ENCODE measurements around the gene DOCK3.
"Not testable (repeated sequence)": the region's sequence is repeated elsewhere in the genome, so short reads cannot be mapped to it uniquely, and the experiment has no call there.

DOCK3 gene

GRCh38 chr3:50983887-50984286 lies 309.2 kb downstream of the DOCK3 start:
- DNase-seq (ENCODE audit: low read depth) = no peak

GRCh38 chr3:50985893-50986292 lies 311.2 kb downstream of the DOCK3 start:
- DNase-seq (ENCODE audit: low read depth) = no peak

- DNase-seq (ENCODE audit: low read depth) = no peak
Observed at GRCh38 chr3:50986726-50987125, 312.0 kb downstream of the DOCK3 start.

GRCh38 chr3:50994537-50994936 lies 319.8 kb downstream of the DOCK3 start:
- no peak for DNase-seq (ENCODE audit: low read depth)

GRCh38 chr3:50995085-50995824 lies 320.5 kb downstream of the DOCK3 start:
- DNase-seq (ENCODE audit: low read depth) = no peak

GRCh38 chr3:51002495-51002894 lies 327.8 kb downstream of the DOCK3 start:
- no peak for DNase-seq (ENCODE audit: low read depth)

GRCh38 chr3:51004235-51004634 lies 329.5 kb downstream of the DOCK3 start:
- DNase-seq (ENCODE audit: low read depth) = no peak

GRCh38 chr3:51024121-51024520 lies 349.4 kb downstream of the DOCK3 start:
- no peak for DNase-seq (ENCODE audit: low read depth)

- DNase-seq (ENCODE audit: low read depth) = peak; percentile 54
Observed at GRCh38 chr3:51024765-51025632, 350.3 kb downstream of the DOCK3 start.

- DNase-seq (ENCODE audit: low read depth) = no peak
Observed at GRCh38 chr3:51031666-51032065, 356.9 kb downstream of the DOCK3 start.

- no peak for DNase-seq (ENCODE audit: low read depth)
Observed at GRCh38 chr3:51035630-51036029, 360.9 kb downstream of the DOCK3 start.

GRCh38 chr3:51044982-51045381 lies 370.3 kb downstream of the DOCK3 start:
- no peak for DNase-seq (ENCODE audit: low read depth)

- DNase-seq (ENCODE audit: low read depth) = no peak
Observed at GRCh38 chr3:51052562-51052961, 377.8 kb downstream of the DOCK3 start.

GRCh38 chr3:51057121-51057520 lies 382.4 kb downstream of the DOCK3 start:
- DNase-seq (ENCODE audit: low read depth) = no peak

GRCh38 chr3:51063053-51063452 lies 388.3 kb downstream of the DOCK3 start:
- no peak for DNase-seq (ENCODE audit: low read depth)

- DNase-seq (ENCODE audit: low read depth) = no peak
Observed at GRCh38 chr3:51075221-51075775, 400.6 kb downstream of the DOCK3 start.

- no peak for DNase-seq (ENCODE audit: low read depth)
Observed at GRCh38 chr3:51082363-51082762, 407.6 kb downstream of the DOCK3 start.

- DNase-seq (ENCODE audit: low read depth) = no peak
Observed at GRCh38 chr3:51083490-51083889, 408.8 kb downstream of the DOCK3 start.

GRCh38 chr3:51092141-51092540 lies 417.4 kb downstream of the DOCK3 start:
- not testable (repeated sequence) for DNase-seq (ENCODE audit: low read depth)

- DNase-seq (ENCODE audit: low read depth) = not testable (repeated sequence)
Observed at GRCh38 chr3:51094838-51095237, 420.1 kb downstream of the DOCK3 start.

- DNase-seq (ENCODE audit: low read depth) = no peak
Observed at GRCh38 chr3:51099794-51100535, 425.2 kb downstream of the DOCK3 start.

GRCh38 chr3:51100536-51100851 lies 425.8 kb downstream of the DOCK3 start:
- DNase-seq (ENCODE audit: low read depth) = no peak

Data from T-helper 22 cell (primary cell).